Cardiac septum (tissue), 1 donor: ENCODE data around the gene PHF8. TPM values are rescaled to one million over a fixed set of nuclear protein-coding genes. Genes with fewer than 3 reads are reported as not detected.

ENCODE experiments used
- total RNA-seq: library from RNA; stranded (reverse); fragmentation: NEBNext Ultra II Directional; extraction: Animal tissue kit (Norgen Biotek cat#: 25700); gene quantifications from one replicate; pipeline ENCODE4 v1.2.1, GENCODE V29; 2021
- donor health status: DM: no; HTN: no; CAD: no.

Gene PHF8
- total RNA-seq, 1 donor from 2014 or later: 12.3 TPM

Other genes starting within 250 kb of the PHF8 start
- 7.0 TPM for gene FAM120C, start 138.8 kb upstream of the PHF8 start, total RNA-seq